Stomach (tissue), 4 donors: ENCODE results near the gene SLC6A3.

Source experiments
- EP300 ChIP-seq: sonication (generic); formaldehyde crosslinking; IDR thresholded peaks from one replicate; pipeline ENCODE4 v1.6.1; 2017; ENCODE audit warnings: antibody characterized with exemption
- POLR2A ChIP-seq, 4 donors: fragments of 450-650 bp; IDR thresholded peaks; one replicate each; pipeline ENCODE4 v1.6.1; 2016; ENCODE audit warnings: antibody characterized with exemption in 4 of 4, control low read depth in 2 of 4, mild to moderate bottlenecking in 1 of 4, moderate library complexity in 1 of 4
- TF ChIP-seq, protein P1 (sequence below), 7 experiments: fragments of 450-650 bp in 4 of 7; fragments of 200-600 bp in 3 of 7; sonication (generic) in 3 of 7; IDR thresholded peaks; one replicate each; pipeline ENCODE4 v1.5.1; 2016 to 2019; ENCODE audit warnings: antibody characterized with exemption in 7 of 7, control low read depth in 2 of 7, mild to moderate bottlenecking in 1 of 7

DNA sequence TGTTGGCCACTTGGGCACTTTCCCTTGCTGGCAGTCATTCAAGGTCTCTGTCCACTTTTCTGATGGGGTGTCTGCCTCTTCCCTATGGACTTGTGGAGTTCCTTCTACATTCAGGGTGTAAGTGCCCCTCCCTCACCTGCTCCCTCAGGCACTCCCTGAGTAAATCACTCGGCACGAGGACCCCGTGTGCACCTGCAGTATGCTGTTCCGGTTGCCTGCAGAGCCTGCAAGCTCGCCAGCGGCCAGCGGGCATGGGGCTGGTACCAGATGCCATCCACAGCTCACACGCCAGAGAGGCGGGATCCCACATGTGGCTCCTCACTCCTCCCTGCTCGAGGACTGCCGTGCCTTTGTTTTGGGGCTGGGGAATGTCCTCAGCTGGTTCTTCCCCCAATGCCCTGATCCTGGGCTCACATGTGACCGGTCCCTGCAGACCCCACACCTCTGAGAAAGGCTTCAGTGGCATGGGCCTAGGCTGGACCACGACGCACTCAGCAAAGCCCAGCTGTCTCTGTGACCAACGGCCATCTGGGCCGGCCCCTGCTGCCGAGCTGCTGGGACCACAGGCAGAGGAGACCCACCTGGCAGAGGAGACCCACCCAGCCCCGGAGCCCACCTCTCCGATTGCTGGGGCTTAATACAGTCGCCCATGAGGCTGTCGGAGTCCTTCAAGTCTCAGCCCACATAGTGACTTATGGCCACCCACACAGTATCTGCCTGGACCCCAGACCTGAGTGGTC is 54.2 kb downstream of the SLC6A3 start:
- TF ChIP-seq, protein P1, sequence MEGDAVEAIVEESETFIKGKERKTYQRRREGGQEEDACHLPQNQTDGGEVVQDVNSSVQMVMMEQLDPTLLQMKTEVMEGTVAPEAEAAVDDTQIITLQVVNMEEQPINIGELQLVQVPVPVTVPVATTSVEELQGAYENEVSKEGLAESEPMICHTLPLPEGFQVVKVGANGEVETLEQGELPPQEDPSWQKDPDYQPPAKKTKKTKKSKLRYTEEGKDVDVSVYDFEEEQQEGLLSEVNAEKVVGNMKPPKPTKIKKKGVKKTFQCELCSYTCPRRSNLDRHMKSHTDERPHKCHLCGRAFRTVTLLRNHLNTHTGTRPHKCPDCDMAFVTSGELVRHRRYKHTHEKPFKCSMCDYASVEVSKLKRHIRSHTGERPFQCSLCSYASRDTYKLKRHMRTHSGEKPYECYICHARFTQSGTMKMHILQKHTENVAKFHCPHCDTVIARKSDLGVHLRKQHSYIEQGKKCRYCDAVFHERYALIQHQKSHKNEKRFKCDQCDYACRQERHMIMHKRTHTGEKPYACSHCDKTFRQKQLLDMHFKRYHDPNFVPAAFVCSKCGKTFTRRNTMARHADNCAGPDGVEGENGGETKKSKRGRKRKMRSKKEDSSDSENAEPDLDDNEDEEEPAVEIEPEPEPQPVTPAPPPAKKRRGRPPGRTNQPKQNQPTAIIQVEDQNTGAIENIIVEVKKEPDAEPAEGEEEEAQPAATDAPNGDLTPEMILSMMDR (IDR thresholded peaks at IDR 0.05), result no peak
- no peak for TF ChIP-seq POLR2A (IDR thresholded peaks at IDR 0.05)
- TF ChIP-seq EP300, result no peak
